Ascending aorta (tissue), 2 donors: ENCODE results near the gene EGFLAM. TPM values are rescaled to one million over a fixed set of nuclear protein-coding genes. Genes with fewer than 3 reads are reported as not detected.
"Not testable (repeated sequence)": the region's sequence is repeated elsewhere in the genome, so short reads cannot be mapped to it uniquely, and the experiment has no call there.

Experiments
- DNase-seq, 2 donors: peaks; one replicate each; pipeline ENCODE4 v3.0.0-alpha.2; 2019; ENCODE audit warnings: low spot score in 2 of 2
- H3K27ac ChIP-seq, 2 donors: fragments of 200-600 bp; sonication (generic); one replicate each; pipeline ENCODE4 v1.5.1; 2016 to 2017; ENCODE audit warnings: mild to moderate bottlenecking in 1 of 2
- H3K27me3 ChIP-seq: fragments of 200-600 bp; sonication (generic); one replicate; pipeline ENCODE4 v1.5.1; 2017
- H3K36me3 ChIP-seq, 2 donors: fragments of 200-600 bp; sonication (generic); one replicate each; pipeline ENCODE4 v1.5.1; 2016
- H3K4me1 ChIP-seq, 2 donors: fragments of 200-600 bp; sonication (generic); one replicate each; pipeline ENCODE4 v1.5.1; 2016 to 2017; ENCODE audit warnings: mild to moderate bottlenecking in 1 of 2
- H3K4me3 ChIP-seq, 2 donors: fragments of 200-600 bp; sonication (generic); one replicate each; pipeline ENCODE4 v1.5.1; 2016 to 2017; ENCODE audit warnings: mild to moderate bottlenecking in 1 of 2
- H3K9me3 ChIP-seq, 2 donors: fragments of 200-600 bp; sonication (generic); one replicate each; pipeline ENCODE4 v1.5.1; 2016
- CTCF ChIP-seq, 3 experiments: fragments of 200-600 bp in 2 of 3; fragments of 450-650 bp in 1 of 3; sonication (generic) in 2 of 3; IDR thresholded peaks; one replicate each; pipeline ENCODE4 v1.5.1; 2016 to 2019; ENCODE audit warnings: antibody characterized with exemption in 3 of 3, mild to moderate bottlenecking in 1 of 3, moderate library complexity in 1 of 3
- intact Hi-C: fragments of 100-400 bp; cut with DNase I; formaldehyde crosslinking; loops from one replicate; pipeline ENCODE4 v1.15.1; 2023
- total RNA-seq: library from RNA; depleted of rRNA; stranded (reverse); fragments of >200 nt; gene quantifications from one replicate; pipeline ENCODE4 v1.1.0, GENCODE V29; 2016

EGFLAM gene
- total RNA-seq, 1 donor from 2014 or later: 4.2 TPM

GRCh38 chr5:38329132-38329715 is 70.9 kb downstream of the EGFLAM start:
- Histone ChIP-seq H3K9me3 (no peaks in the 10 kb centered on the region), H3K36me3 (no peaks in the 10 kb centered on the region), H3K4me1 (no peaks in the 10 kb centered on the region), H3K4me3 (no peak overlapping the region), H3K27ac (no peak overlapping the region), H3K27me3 (no peaks in the 10 kb centered on the region)
- intact Hi-C loops: no loop called here
- no peak for TF ChIP-seq CTCF (IDR thresholded peaks at IDR 0.05)
- DNase-seq: no peak

- Histone ChIP-seq H3K4me1 (no peaks in the 10 kb centered on the region), H3K4me3 (no peak overlapping the region), H3K9me3 (no peaks in the 10 kb centered on the region), H3K27me3 (no peaks in the 10 kb centered on the region), H3K27ac (no peak overlapping the region), H3K36me3 (no peaks in the 10 kb centered on the region)
- intact Hi-C loops: no loop called here
- DNase-seq: no peak
- TF ChIP-seq CTCF (IDR thresholded peaks at IDR 0.05): no peak
These were observed 71.8 kb downstream of the EGFLAM start for GRCh38 chr5:38330207-38330606.

GRCh38 chr5:38331831-38332230 is 73.5 kb downstream of the EGFLAM start:
- no peaks in the 10 kb centered on the region for H3K4me1 ChIP-seq
- no peaks in the 10 kb centered on the region for H3K9me3 ChIP-seq
- no peak overlapping the region for H3K27ac ChIP-seq
- DNase-seq: no peak
- no peak overlapping the region for H3K4me3 ChIP-seq
- no peaks in the 10 kb centered on the region for H3K36me3 ChIP-seq
- H3K27me3 ChIP-seq: no peaks in the 10 kb centered on the region
- intact Hi-C loops: no loop called here
- TF ChIP-seq CTCF (IDR thresholded peaks at IDR 0.05): no peak

- H3K9me3 ChIP-seq, DNase-seq, H3K4me3 ChIP-seq, H3K27ac ChIP-seq, H3K27me3 ChIP-seq, H3K4me1 ChIP-seq, intact Hi-C loops, H3K36me3 ChIP-seq: not testable (repeated sequence)
These were observed 74.8 kb downstream of the EGFLAM start for GRCh38 chr5:38333181-38333580.

GRCh38 chr5:38338455-38338854 is 80.1 kb downstream of the EGFLAM start:
- TF ChIP-seq CTCF (IDR thresholded peaks at IDR 0.05): no peak
- Histone ChIP-seq H3K9me3 (no peaks in the 10 kb centered on the region), H3K4me3 (no peak overlapping the region), H3K27me3 (no peaks in the 10 kb centered on the region), H3K4me1 (no peaks in the 10 kb centered on the region), H3K36me3 (no peaks in the 10 kb centered on the region), H3K27ac (no peak overlapping the region)
- intact Hi-C loops: no loop called here
- DNase-seq: no peak

GRCh38 chr5:38339446-38339845 is 81.1 kb downstream of the EGFLAM start:
- Histone ChIP-seq H3K27me3 (no peaks in the 10 kb centered on the region), H3K27ac (no peak overlapping the region), H3K9me3 (no peaks in the 10 kb centered on the region), H3K36me3 (no peaks in the 10 kb centered on the region), H3K4me3 (no peak overlapping the region), H3K4me1 (no peaks in the 10 kb centered on the region)
- DNase-seq: no peak
- intact Hi-C loops: no loop called here
- no peak for TF ChIP-seq CTCF (IDR thresholded peaks at IDR 0.05)
